Endothelial cell (in vitro differentiated cells): ENCODE measurements around the gene DDX39A. TPM values are rescaled to one million over a fixed set of nuclear protein-coding genes. Genes with fewer than 3 reads are reported as not detected.

Source experiments
- DNase-seq: peaks from one replicate; pipeline ENCODE4 v3.0.0; 2021; ENCODE audit warnings: low spot score
- H3K27ac Mint-ChIP-seq: one replicate; pipeline ENCODE4 v1.8.0; 2021; ENCODE audit warnings: mixed read lengths, inconsistent platforms; ENCODE audit not compliant: unreplicated experiment
- H3K27me3 Mint-ChIP-seq: one replicate; pipeline ENCODE4 v1.8.0; 2021; ENCODE audit warnings: mild to moderate bottlenecking, moderate library complexity, mixed read lengths, inconsistent platforms; ENCODE audit not compliant: unreplicated experiment
- H3K36me3 Mint-ChIP-seq: one replicate; pipeline ENCODE4 v1.8.0; 2021; ENCODE audit warnings: mild to moderate bottlenecking, low read depth, mixed read lengths, inconsistent platforms; ENCODE audit not compliant: unreplicated experiment
- H3K4me1 Mint-ChIP-seq: one replicate; pipeline ENCODE4 v1.8.0; 2021; ENCODE audit warnings: mild to moderate bottlenecking, mixed read lengths, inconsistent platforms; ENCODE audit not compliant: unreplicated experiment
- H3K4me3 Mint-ChIP-seq: one replicate; pipeline ENCODE4 v1.8.0; 2021; ENCODE audit warnings: mild to moderate bottlenecking, mixed read lengths, inconsistent platforms; ENCODE audit not compliant: unreplicated experiment
- H3K9me3 Mint-ChIP-seq: one replicate; pipeline ENCODE4 v1.8.0; 2021; ENCODE audit warnings: mixed read lengths, inconsistent platforms; ENCODE audit not compliant: unreplicated experiment
- CTCF ChIP-seq: fragments of 200-600 bp; sonication (generic); IDR thresholded peaks from one replicate; pipeline ENCODE4 v1.5.0; 2021; ENCODE audit warnings: antibody characterized with exemption; ENCODE audit not compliant: unreplicated experiment
- total RNA-seq: library from RNA; stranded (reverse); fragmentation: NEBNext Ultra II Directional; extraction: Animal tissue kit (Norgen Biotek cat#: 25700); gene quantifications from one replicate; pipeline ENCODE4 v1.2.1, GENCODE V29; 2021; ENCODE audit not compliant: unreplicated experiment

Gene DDX39A
- total RNA-seq, 1 donor from 2014 or later: 81.1 TPM

- no peak for TF ChIP-seq CTCF
- DNase-seq: no peak
- Mint-ChIP-seq H3K4me1 (peaks cover 11% of the 10 kb centered on the region), H3K36me3 (no peaks in the 10 kb centered on the region), H3K27ac (no peak overlapping the region), H3K27me3 (peaks cover 6% of the 10 kb centered on the region), H3K9me3 (no peaks in the 10 kb centered on the region), H3K4me3 (no peak overlapping the region)
Measured at GRCh38 chr19:14371301-14371821, 47.8 kb downstream of the DDX39A start.

- Mint-ChIP-seq H3K27ac (no peak overlapping the region), H3K36me3 (no peaks in the 10 kb centered on the region), H3K9me3 (no peaks in the 10 kb centered on the region), H3K4me1 (peaks cover 11% of the 10 kb centered on the region), H3K27me3 (peaks cover 6% of the 10 kb centered on the region), H3K4me3 (no peak overlapping the region)
- no peak for TF ChIP-seq CTCF
- DNase-seq: no peak
Measured at GRCh38 chr19:14370940-14371280, 48.2 kb downstream of the DDX39A start.

GRCh38 chr19:14370169-14370939, 48.8 kb downstream of the DDX39A start:
- peaks cover 6% of the 10 kb centered on the region for H3K27me3 Mint-ChIP-seq
- H3K4me3 Mint-ChIP-seq: no peak overlapping the region
- DNase-seq: no peak
- TF ChIP-seq CTCF: no peak
- no peaks in the 10 kb centered on the region for H3K36me3 Mint-ChIP-seq
- peaks cover 11% of the 10 kb centered on the region for H3K4me1 Mint-ChIP-seq
- no peaks in the 10 kb centered on the region for H3K9me3 Mint-ChIP-seq
- H3K27ac Mint-ChIP-seq: no peak overlapping the region

GRCh38 chr19:14369399-14370168, 49.6 kb downstream of the DDX39A start:
- peaks cover 9% of the 10 kb centered on the region for H3K27me3 Mint-ChIP-seq
- H3K4me3 Mint-ChIP-seq: no peak overlapping the region
- no peaks in the 10 kb centered on the region for H3K36me3 Mint-ChIP-seq
- peak overlapping the region; percentile 68 for H3K27ac Mint-ChIP-seq
- H3K4me1 Mint-ChIP-seq: peaks cover 11% of the 10 kb centered on the region
- TF ChIP-seq CTCF: no peak
- no peak for DNase-seq
- no peaks in the 10 kb centered on the region for H3K9me3 Mint-ChIP-seq
